Breast epithelium (tissue), 3 donors: ENCODE measurements around the gene RPL15.

ENCODE experiments used
- CTCF ChIP-seq, 3 donors: fragments of 450-650 bp; IDR thresholded peaks; one replicate each; pipeline ENCODE4 v1.5.1; 2016 to 2017; ENCODE audit warnings: antibody characterized with exemption in 3 of 3, mild to moderate bottlenecking in 3 of 3, moderate library complexity in 3 of 3
- POLR2A ChIP-seq: fragments of 450-650 bp; IDR thresholded peaks from one replicate; pipeline ENCODE4 v1.6.1; 2016; ENCODE audit warnings: antibody characterized with exemption, mild to moderate bottlenecking, moderate library complexity
- POLR2AphosphoS5 ChIP-seq, 3 donors: sonication (generic); formaldehyde crosslinking; IDR thresholded peaks; one replicate each; pipeline ENCODE4 v1.6.1; 2017; ENCODE audit warnings: antibody characterized with exemption in 3 of 3

- TF ChIP-seq CTCF (IDR thresholded peaks at IDR 0.05), result no peak
- no peak for TF ChIP-seq POLR2AphosphoS5 (IDR thresholded peaks at IDR 0.05)
- no peak for TF ChIP-seq POLR2A
Observed at GRCh38 chr3:23867838-23868237, 49.1 kb upstream of the RPL15 start.
